Endothelial cell of umbilical vein (primary cell): ENCODE measurements around the gene DNAJB8.
A peak's percentile ranks its signal among the peaks of the same experiment; 100 is the strongest.

Experiments used
- EZH2 ChIP-seq: IDR thresholded peaks from 2 replicates; pipeline ENCODE4 v1.6.1; 2012; ENCODE audit warnings: borderline replicate concordance, low read depth, mild to moderate bottlenecking, moderate library complexity, low read length, inconsistent platforms; ENCODE audit not compliant: severe bottlenecking
- JUN ChIP-seq: IDR thresholded peaks from 2 replicates; pipeline ENCODE4 v1.6.1; 2011; ENCODE audit warnings: borderline replicate concordance, low read depth; ENCODE audit not compliant: insufficient read length, insufficient read depth
- MYC ChIP-seq: IDR thresholded peaks from one replicate; pipeline ENCODE4 v1.6.1; 2011; ENCODE audit warnings: mild to moderate bottlenecking, low read depth, low read length
- POLR2A ChIP-seq: IDR thresholded peaks from 2 replicates; pipeline ENCODE4 v1.6.1; 2012; ENCODE audit warnings: low read depth, mild to moderate bottlenecking, control low read depth, low read length
- POLR2AphosphoS5 ChIP-seq: IDR thresholded peaks from 2 replicates; pipeline ENCODE4 v1.6.1; 2012; ENCODE audit warnings: low read depth, mild to moderate bottlenecking, control low read depth, low read length, moderate library complexity; ENCODE audit not compliant: insufficient read depth
- TF ChIP-seq, protein P1 (sequence below), 2 donors: IDR thresholded peaks; 1 replicate in 1 of 2; 2 replicates in 1 of 2; pipeline ENCODE4 v1.5.1; 2011; ENCODE audit warnings: low read length in 2 of 2, mild to moderate bottlenecking in 2 of 2, moderate library complexity in 2 of 2, control low read depth in 1 of 2, inconsistent platforms in 1 of 2, low read depth in 1 of 2; ENCODE audit not compliant: insufficient read depth in 1 of 2; ENCODE audit errors: extremely low read depth in 1 of 2
- TF ChIP-seq, protein P2 (sequence below): IDR thresholded peaks from 2 replicates; pipeline ENCODE4 v1.6.1; 2011; ENCODE audit not compliant: insufficient read depth, insufficient read length

GRCh38 chr3:128494367-128494650 lies 27.6 kb upstream of the DNAJB8 start:
- TF ChIP-seq POLR2AphosphoS5 (no peak), POLR2A (peak; percentile 34), JUN (no peak), EZH2 (no peak), MYC (no peak)
- TF ChIP-seq, protein P1, sequence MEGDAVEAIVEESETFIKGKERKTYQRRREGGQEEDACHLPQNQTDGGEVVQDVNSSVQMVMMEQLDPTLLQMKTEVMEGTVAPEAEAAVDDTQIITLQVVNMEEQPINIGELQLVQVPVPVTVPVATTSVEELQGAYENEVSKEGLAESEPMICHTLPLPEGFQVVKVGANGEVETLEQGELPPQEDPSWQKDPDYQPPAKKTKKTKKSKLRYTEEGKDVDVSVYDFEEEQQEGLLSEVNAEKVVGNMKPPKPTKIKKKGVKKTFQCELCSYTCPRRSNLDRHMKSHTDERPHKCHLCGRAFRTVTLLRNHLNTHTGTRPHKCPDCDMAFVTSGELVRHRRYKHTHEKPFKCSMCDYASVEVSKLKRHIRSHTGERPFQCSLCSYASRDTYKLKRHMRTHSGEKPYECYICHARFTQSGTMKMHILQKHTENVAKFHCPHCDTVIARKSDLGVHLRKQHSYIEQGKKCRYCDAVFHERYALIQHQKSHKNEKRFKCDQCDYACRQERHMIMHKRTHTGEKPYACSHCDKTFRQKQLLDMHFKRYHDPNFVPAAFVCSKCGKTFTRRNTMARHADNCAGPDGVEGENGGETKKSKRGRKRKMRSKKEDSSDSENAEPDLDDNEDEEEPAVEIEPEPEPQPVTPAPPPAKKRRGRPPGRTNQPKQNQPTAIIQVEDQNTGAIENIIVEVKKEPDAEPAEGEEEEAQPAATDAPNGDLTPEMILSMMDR (IDR thresholded peaks at IDR 0.05; ENCODE audit: extremely low read depth in 1 of 2, insufficient read depth in 1 of 2, low read depth in 1 of 2, low read length in 2 of 2), result no peak
- TF ChIP-seq, protein P2, sequence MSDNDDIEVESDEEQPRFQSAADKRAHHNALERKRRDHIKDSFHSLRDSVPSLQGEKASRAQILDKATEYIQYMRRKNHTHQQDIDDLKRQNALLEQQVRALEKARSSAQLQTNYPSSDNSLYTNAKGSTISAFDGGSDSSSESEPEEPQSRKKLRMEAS, result no peak
